Retina (tissue), 1 donor: ENCODE results near the gene SIVA1.
"Not testable (repeated sequence)": the region's sequence is repeated elsewhere in the genome, so short reads cannot be mapped to it uniquely, and the experiment has no call there.

Source experiments
- DNase-seq: peaks from one replicate; pipeline ENCODE4 v3.0.0-alpha.2; 2016

SIVA1 gene

GRCh38 chr14:104721505-104722431, 31.2 kb upstream of the SIVA1 start:
- DNase-seq, result no peak

GRCh38 chr14:104722938-104723650, 29.9 kb upstream of the SIVA1 start:
- no peak for DNase-seq

- DNase-seq, result peak; percentile 80
Observed at GRCh38 chr14:104723651-104724406, 29.1 kb upstream of the SIVA1 start, which contains the start of gene ADSS1. Gene ADSS1, plus strand, starts transcription at chr14:104724229. Its CDS starts 42 bp downstream, at chr14:104724271.

GRCh38 chr14:104724407-104724980, 28.5 kb upstream of the SIVA1 start:
- no peak for DNase-seq

GRCh38 chr14:104724981-104725771, 27.8 kb upstream of the SIVA1 start:
- peak; percentile 71 for DNase-seq

GRCh38 chr14:104725772-104726548, 27.0 kb upstream of the SIVA1 start:
- no peak for DNase-seq

GRCh38 chr14:104726600-104727451, 26.1 kb upstream of the SIVA1 start:
- peak; percentile 29 for DNase-seq

GRCh38 chr14:104728631-104729030, 24.3 kb upstream of the SIVA1 start:
- no peak for DNase-seq

- DNase-seq, result not testable (repeated sequence)
Observed at GRCh38 chr14:104729176-104729834, 23.6 kb upstream of the SIVA1 start.

- no peak for DNase-seq
Observed at GRCh38 chr14:104729835-104730181, 23.1 kb upstream of the SIVA1 start.

GRCh38 chr14:104730487-104730886, 22.5 kb upstream of the SIVA1 start:
- no peak for DNase-seq

- no peak for DNase-seq
Observed at GRCh38 chr14:104731320-104732294, 21.3 kb upstream of the SIVA1 start.

- DNase-seq, result no peak
Observed at GRCh38 chr14:104732355-104732804, 20.6 kb upstream of the SIVA1 start.

GRCh38 chr14:104732931-104733681, 19.8 kb upstream of the SIVA1 start:
- no peak for DNase-seq

GRCh38 chr14:104734051-104734587, 18.8 kb upstream of the SIVA1 start:
- no peak for DNase-seq

- no peak for DNase-seq
Observed at GRCh38 chr14:104734601-104734990, 18.4 kb upstream of the SIVA1 start.
